Measurements from ENCODE around the gene FAM13C. TPM values are rescaled to one million over a fixed set of nuclear protein-coding genes. Genes with fewer than 3 reads are reported as not detected.

The FAM13C gene
- total RNA-seq, 4 donors from 2014 or later: 11.4 to 29.5 (median 22.0) TPM

GRCh38 chr10:59376846-59377245 is 14.5 kb upstream of the FAM13C start:
- TF ChIP-seq CTCF (IDR thresholded peaks at IDR 0.05; ENCODE audit: low read depth): no peak

GRCh38 chr10:59375990-59376389 is 13.6 kb upstream of the FAM13C start:
- no peak for TF ChIP-seq CTCF (IDR thresholded peaks at IDR 0.05; ENCODE audit: low read depth)

GRCh38 chr10:59374916-59375315 is 12.6 kb upstream of the FAM13C start:
- no peak for TF ChIP-seq CTCF (IDR thresholded peaks at IDR 0.05; ENCODE audit: low read depth)

- no peak for TF ChIP-seq CTCF (IDR thresholded peaks at IDR 0.05; ENCODE audit: low read depth)
These were observed 10.7 kb upstream of the FAM13C start for GRCh38 chr10:59373071-59373470.

GRCh38 chr10:59372543-59372942 is 10.2 kb upstream of the FAM13C start:
- no peak for TF ChIP-seq CTCF (IDR thresholded peaks at IDR 0.05; ENCODE audit: low read depth)

GRCh38 chr10:59366290-59366689 is 3.9 kb upstream of the FAM13C start:
- no peak for TF ChIP-seq CTCF (IDR thresholded peaks at IDR 0.05; ENCODE audit: low read depth)

GRCh38 chr10:59363446-59363958 is 1.2 kb upstream of the FAM13C start:
- TF ChIP-seq CTCF (IDR thresholded peaks at IDR 0.05; ENCODE audit: low read depth): no peak
